HG02678 (cell line): ENCODE measurements around the gene POU4F3.

ENCODE experiments used
- ATAC-seq: cut with Tn5 transposase; IDR thresholded peaks from one replicate; pipeline ENCODE4 v1.9.1; 2021; ENCODE audit warnings: mild to moderate bottlenecking, moderate library complexity; ENCODE audit not compliant: unreplicated experiment

POU4F3 gene

GRCh38 chr5:146390469-146390868 lies 51.8 kb downstream of the POU4F3 start:
- no peak for ATAC-seq
